ENCODE measurements around the gene ATL1.

ATL1 gene

DNA sequence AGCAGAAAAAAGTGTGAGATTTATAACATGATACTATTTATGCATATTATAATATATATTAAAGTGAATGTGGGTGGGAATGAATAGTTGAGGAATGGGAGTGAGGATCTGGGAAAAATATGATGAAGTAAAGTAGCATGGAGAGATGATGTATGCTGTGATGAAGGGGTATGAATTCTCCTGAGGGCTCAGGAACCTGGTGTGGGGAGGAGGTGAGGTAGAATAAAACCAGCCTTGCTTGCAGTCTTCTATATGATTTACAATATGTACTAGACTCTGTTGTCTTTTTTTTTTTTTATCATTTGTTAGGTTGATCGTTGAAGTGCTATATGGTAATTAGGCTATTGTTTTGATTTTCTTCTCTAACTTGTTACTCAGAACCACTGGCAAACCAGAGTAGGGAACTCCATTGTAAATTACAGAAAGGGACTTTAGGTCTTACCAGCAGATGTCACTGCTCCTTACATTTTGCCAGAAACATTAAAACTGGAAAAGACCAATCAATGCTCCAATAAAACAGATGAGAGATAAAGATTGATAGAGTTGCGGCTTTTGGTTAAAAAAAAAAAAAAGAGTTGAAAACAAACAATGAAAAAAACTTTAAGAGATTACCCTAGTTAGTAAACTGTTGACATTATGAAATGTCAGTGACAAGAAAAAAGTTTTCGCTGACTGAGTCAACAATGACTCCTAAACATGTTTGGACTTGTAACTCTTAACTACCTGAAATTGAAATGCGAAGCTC is 39.9 kb downstream of the ATL1 start:
- ATAC-seq (replicated peaks) = no peak
- no peak for DNase-seq
- H3K4me1 Mint-ChIP-seq (ENCODE audit: low read depth in 2 of 2) = no peaks in the 10 kb centered on the region
- H3K27ac Mint-ChIP-seq = peak overlapping the region in 1 of 2 donors; percentile 42
- H3K4me3 Mint-ChIP-seq = no peak overlapping the region
- H3K27me3 Mint-ChIP-seq = no peaks in the 10 kb centered on the region
- no peaks in the 10 kb centered on the region for H3K36me3 Mint-ChIP-seq (ENCODE audit: insufficient read depth)
- no peaks in the 10 kb centered on the region for H3K9me3 Mint-ChIP-seq

DNA sequence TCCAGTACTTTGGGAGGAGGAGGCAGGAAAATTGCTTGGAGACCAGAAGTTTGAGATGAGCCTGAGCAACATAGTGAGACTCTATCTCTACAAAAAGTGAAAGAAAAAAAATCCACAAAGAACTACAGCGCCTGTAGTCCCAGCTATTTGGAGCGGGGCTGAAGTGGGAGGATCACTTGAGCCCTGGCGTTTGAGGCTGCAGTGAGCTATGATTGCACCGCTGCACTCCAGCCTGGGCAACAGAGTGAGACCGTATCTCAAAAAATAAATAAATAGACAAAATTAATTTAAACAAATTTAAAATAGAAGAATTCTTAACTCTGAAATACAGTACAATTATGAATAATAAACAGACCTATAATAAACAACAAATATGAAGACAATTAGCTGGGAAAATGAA is 40.9 kb downstream of the ATL1 start:
- ATAC-seq (replicated peaks) (no peak), DNase-seq (no peak)
- Mint-ChIP-seq H3K27me3 (no peaks in the 10 kb centered on the region), H3K4me3 (no peak overlapping the region), H3K9me3 (no peaks in the 10 kb centered on the region), H3K4me1 (ENCODE audit: low read depth in 2 of 2) (no peaks in the 10 kb centered on the region), H3K27ac (no peak overlapping the region), H3K36me3 (ENCODE audit: insufficient read depth) (no peaks in the 10 kb centered on the region)

DNA sequence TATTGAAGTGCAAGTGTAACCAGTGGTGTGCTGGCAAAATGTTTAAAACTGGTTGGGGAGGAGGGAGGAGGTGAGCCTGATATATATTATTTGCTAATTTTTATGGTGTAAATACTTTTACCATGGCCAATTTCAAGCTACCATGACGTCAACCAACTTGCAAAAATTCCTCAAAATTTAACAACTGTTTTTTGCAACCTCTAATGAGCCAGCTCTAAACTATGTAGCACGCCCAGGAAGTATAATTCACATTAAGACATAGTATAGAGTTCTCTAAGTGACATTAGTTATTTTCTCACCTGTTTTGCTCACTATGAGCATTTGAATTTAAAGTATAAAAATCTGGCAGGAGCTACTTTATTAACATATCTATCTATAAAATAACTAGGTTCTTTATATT is 41.4 kb downstream of the ATL1 start:
- Mint-ChIP-seq H3K4me1 (ENCODE audit: low read depth in 2 of 2) (no peaks in the 10 kb centered on the region), H3K9me3 (no peaks in the 10 kb centered on the region), H3K4me3 (no peak overlapping the region), H3K36me3 (ENCODE audit: insufficient read depth) (no peaks in the 10 kb centered on the region), H3K27ac (no peak overlapping the region), H3K27me3 (no peaks in the 10 kb centered on the region)
- DNase-seq (no peak), ATAC-seq (replicated peaks) (no peak)

DNA sequence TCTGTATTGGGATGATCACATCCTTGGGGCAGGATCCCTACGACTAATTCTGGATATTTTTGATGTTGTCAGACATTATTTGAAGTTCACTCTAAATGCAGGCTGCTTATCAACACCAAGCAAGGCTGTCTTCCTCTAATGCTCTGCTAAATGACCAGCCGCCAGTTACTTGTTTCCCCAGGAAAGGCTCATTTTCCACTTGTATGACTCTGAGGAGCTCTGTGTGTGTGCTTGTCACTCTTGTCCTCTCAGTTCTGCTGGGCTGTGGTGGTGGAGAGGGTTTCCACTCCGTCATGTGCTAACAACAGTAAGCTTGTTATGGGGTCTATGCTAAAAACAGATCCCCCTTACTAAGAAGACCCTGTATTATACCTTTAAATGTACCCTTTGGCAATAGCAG is 42.1 kb downstream of the ATL1 start:
- no peak overlapping the region for H3K27ac Mint-ChIP-seq
- no peak for DNase-seq

DNA sequence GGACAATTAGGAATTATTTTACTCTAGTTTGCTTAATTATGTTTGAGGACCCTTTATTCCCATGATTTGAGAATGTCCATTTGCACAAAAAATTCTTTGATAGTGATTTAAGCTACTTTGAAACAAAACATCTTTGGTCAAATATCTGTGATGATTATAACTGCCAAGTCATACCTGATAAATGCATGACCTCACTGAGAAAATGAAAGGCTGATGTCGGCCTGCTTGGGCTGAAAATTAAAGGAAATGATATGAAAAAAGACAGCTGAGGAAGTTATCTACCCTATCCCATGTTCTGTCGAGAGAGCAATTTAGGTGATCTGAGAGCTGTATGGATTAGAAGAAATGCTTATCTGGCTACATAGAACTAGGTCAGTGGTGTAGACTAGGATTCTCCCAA is 43.6 kb downstream of the ATL1 start:
- no peaks in the 10 kb centered on the region for H3K27me3 Mint-ChIP-seq
- no peak overlapping the region for H3K4me3 Mint-ChIP-seq
- no peaks in the 10 kb centered on the region for H3K9me3 Mint-ChIP-seq
- no peaks in the 10 kb centered on the region for H3K4me1 Mint-ChIP-seq (ENCODE audit: low read depth in 2 of 2)
- DNase-seq (no peak), ATAC-seq (replicated peaks) (no peak)
- no peaks in the 10 kb centered on the region for H3K36me3 Mint-ChIP-seq (ENCODE audit: insufficient read depth)
- no peak overlapping the region for H3K27ac Mint-ChIP-seq

More for the DNA sequence above, 42.1 kb downstream of the ATL1 start:
- Mint-ChIP-seq H3K4me3 (no peak overlapping the region), H3K27me3 (no peaks in the 10 kb centered on the region), H3K9me3 (no peaks in the 10 kb centered on the region), H3K4me1 (ENCODE audit: low read depth in 2 of 2) (no peaks in the 10 kb centered on the region), H3K36me3 (ENCODE audit: insufficient read depth) (no peaks in the 10 kb centered on the region)
- ATAC-seq (replicated peaks) = no peak

DNA sequence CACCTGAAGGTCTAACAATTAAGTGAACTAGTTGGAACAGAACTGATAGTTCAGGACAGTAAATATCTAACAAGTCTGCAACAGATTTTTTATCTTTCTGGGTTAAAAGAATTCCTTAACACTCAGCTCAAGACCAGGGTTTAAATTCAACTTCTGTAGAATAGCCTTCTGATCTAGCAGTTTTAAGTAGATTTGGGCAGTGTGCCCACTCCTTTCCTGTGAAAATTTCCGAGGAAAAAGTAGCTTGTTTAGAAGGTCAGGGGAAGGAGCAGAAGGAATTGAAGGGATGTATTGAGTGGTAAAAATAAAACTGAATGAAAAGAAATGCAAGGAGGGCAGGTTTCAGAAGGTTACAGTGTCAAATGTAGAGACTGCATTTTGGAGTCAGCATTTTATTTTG is 45.8 kb downstream of the ATL1 start:
- no peak for DNase-seq

DNA sequence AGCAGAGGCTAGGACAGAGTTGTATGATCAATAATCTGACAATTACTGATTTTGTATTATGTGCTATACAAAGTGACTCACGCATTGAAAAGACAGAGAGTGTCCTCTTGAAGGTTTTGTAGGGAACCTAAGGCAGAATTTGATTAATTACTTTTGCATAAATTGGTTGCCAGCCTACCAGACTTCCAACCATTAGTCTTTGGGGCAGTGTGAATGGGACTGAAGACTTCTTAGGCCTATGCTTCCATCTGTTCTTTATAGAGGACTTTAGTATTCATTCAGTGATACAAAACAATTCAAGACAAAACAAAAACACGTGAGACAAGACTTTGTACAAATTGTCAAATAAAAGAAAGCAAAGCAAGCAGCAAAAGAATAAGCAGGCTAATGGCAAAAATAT is 46.5 kb downstream of the ATL1 start:
- Mint-ChIP-seq H3K4me3 (no peak overlapping the region), H3K27ac (no peak overlapping the region), H3K27me3 (peaks cover 0 to 8% of the 10 kb centered on the region in 2 donors)

More for the DNA sequence above, 45.8 kb downstream of the ATL1 start:
- Mint-ChIP-seq H3K27me3 (peaks cover 0 to under 1% of the 10 kb centered on the region in 2 donors), H3K4me3 (no peak overlapping the region), H3K27ac (no peak overlapping the region), H3K9me3 (no peaks in the 10 kb centered on the region), H3K36me3 (ENCODE audit: insufficient read depth) (no peaks in the 10 kb centered on the region), H3K4me1 (ENCODE audit: low read depth in 2 of 2) (no peaks in the 10 kb centered on the region)
- ATAC-seq (replicated peaks) = no peak

DNA sequence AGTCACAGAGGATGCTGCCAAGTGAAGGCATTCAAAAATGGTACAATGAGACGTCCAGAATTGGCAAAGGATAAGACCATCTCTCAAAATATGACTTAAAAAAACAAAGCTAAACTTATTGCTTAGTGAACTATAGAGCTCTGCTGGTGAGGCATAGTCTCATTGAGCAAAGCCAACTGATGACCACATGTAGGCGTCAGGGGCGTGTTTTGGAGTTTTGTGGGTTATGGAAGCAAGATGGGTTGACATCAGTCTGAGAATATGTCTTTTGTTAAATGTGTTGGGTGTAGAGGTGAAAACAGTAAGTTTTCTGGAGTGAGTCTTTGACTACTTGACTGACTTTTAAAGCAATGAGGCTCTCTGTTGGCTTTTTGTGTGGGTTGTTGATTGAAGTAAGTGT is 47.2 kb downstream of the ATL1 start:
- no peak overlapping the region for H3K4me3 Mint-ChIP-seq
- DNase-seq (no peak), ATAC-seq (replicated peaks) (no peak)
- no peaks in the 10 kb centered on the region for H3K4me1 Mint-ChIP-seq (ENCODE audit: low read depth in 2 of 2)
- H3K27me3 Mint-ChIP-seq = peaks cover 0 to 11% of the 10 kb centered on the region in 2 donors
- H3K36me3 Mint-ChIP-seq (ENCODE audit: insufficient read depth) = no peaks in the 10 kb centered on the region
- no peak overlapping the region for H3K27ac Mint-ChIP-seq
- H3K9me3 Mint-ChIP-seq = no peaks in the 10 kb centered on the region

More for the DNA sequence above, 46.5 kb downstream of the ATL1 start:
- DNase-seq = no peak
- Mint-ChIP-seq H3K4me1 (ENCODE audit: low read depth in 2 of 2) (no peaks in the 10 kb centered on the region), H3K36me3 (ENCODE audit: insufficient read depth) (no peaks in the 10 kb centered on the region), H3K9me3 (no peaks in the 10 kb centered on the region)
- no peak for ATAC-seq (replicated peaks)

DNA sequence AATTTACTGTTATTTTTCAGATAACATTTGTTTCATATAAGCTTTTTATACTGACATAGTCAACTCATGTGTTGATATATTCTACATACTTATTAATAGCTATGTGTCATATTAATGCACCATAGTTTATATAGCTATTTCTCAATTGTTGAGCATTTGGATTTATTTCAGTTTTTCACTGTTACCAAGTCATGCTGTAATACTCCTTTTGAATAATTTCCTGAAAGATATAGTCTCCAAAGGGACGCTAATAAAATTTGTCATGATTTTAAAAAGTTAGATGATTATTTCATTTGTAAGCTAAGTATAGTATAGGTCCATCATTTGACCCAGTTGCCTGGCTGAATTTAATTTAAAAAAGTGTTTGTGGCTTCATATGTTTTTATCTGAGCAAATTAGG is 47.8 kb downstream of the ATL1 start:
- Mint-ChIP-seq H3K4me3 (no peak overlapping the region), H3K9me3 (no peaks in the 10 kb centered on the region), H3K4me1 (ENCODE audit: low read depth in 2 of 2) (no peaks in the 10 kb centered on the region), H3K36me3 (ENCODE audit: insufficient read depth) (no peaks in the 10 kb centered on the region), H3K27me3 (peaks cover 0 to 11% of the 10 kb centered on the region in 2 donors), H3K27ac (no peak overlapping the region)
- no peak for DNase-seq
- ATAC-seq (replicated peaks) = no peak

DNA sequence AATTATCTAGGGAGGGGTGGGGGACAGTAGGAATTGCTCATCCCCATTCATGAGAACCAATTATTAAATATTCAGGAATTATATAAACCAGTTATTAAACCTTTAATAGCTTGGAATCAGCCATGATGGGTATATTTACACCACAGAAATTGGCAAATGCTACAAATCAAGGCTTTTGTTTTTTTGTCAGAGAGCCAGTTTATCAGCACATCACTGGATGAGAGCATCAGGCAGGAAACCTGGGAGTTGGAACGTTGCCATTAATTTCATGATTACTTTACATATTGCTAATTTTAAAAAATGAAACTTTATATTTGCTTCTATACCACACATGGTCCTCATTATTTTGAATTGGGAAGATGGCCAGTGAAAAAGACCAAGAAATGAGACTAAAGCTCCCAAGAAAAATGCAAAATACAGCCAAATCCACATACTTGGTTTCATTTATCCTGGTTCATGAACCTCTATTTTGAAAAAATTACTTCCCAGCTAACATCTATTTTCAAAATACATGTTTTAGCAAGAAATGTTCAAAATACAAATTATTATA is 48.4 kb downstream of the ATL1 start:
- Mint-ChIP-seq H3K27me3 (peaks cover 0 to 11% of the 10 kb centered on the region in 2 donors), H3K4me1 (ENCODE audit: low read depth in 2 of 2) (no peaks in the 10 kb centered on the region), H3K4me3 (no peak overlapping the region), H3K27ac (no peak overlapping the region), H3K9me3 (no peaks in the 10 kb centered on the region), H3K36me3 (ENCODE audit: insufficient read depth) (no peaks in the 10 kb centered on the region)
- DNase-seq (no peak), ATAC-seq (replicated peaks) (no peak)

DNA sequence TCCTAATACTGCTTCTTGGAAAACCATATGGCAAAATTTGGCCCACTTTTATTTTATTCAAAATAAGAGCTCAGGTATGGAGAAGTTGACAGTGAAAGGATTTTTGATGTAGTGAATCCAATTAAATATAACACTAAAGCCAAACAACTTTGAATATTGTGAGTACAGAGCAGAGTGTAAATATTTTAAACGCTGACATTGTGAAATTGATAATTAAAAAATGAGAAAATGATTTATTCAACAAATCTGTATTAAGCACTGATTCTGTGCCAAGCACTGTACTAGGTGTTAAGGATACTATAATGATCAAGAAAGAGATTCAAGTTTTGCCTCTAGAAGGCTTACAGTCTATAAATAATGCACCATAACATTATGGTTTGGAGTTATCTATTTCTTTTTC is 50.5 kb downstream of the ATL1 start:
- H3K36me3 Mint-ChIP-seq (ENCODE audit: insufficient read depth) = no peaks in the 10 kb centered on the region
- no peak overlapping the region for H3K27ac Mint-ChIP-seq
- H3K27me3 Mint-ChIP-seq = peaks cover 0 to 11% of the 10 kb centered on the region in 2 donors
- H3K9me3 Mint-ChIP-seq = no peaks in the 10 kb centered on the region
- DNase-seq = no peak
- H3K4me3 Mint-ChIP-seq = no peak overlapping the region
- no peaks in the 10 kb centered on the region for H3K4me1 Mint-ChIP-seq (ENCODE audit: low read depth in 2 of 2)
- no peak for ATAC-seq (replicated peaks)

DNA sequence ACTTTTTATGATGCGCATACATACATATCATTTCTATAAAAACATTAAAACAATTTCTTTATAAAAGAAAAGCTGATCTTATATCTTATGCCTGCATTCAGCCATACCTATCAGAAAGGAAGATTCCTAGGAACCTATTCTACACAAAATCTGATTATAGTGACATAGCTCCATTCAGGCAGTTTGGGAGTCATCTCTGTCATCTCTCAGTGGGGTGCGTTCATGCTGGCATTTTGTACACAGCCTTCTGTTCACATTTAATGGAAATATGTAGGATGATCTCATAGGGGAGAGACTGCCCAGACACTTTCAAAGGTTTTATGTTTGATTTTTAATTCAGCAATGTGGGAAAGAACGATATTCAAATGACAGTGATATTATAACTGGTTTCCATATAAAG is 52.9 kb downstream of the ATL1 start:
- no peak overlapping the region for H3K4me3 Mint-ChIP-seq
- no peaks in the 10 kb centered on the region for H3K4me1 Mint-ChIP-seq (ENCODE audit: low read depth in 2 of 2)

DNA sequence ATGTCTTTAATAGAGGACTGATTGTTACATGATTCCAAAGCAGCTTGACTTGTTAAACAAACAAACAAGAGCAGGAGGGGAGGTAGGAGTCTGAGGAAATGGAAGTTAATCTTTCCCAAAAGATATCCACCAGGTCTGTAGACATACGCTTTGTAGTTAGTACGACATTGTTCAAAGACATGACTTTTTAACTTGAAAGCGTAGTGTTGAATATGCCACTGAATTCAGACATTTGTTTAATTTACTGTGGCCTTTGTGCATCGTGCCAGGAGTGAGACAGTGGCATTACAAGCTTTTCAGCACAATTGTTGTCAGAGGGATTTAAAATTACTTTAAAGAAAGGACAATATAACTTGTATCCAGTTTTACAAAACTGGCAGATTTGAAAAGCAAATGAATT is 55.1 kb downstream of the ATL1 start:
- Mint-ChIP-seq H3K27me3 (peaks cover 0 to 11% of the 10 kb centered on the region in 2 donors), H3K4me3 (no peak overlapping the region), H3K27ac (no peak overlapping the region), H3K36me3 (ENCODE audit: insufficient read depth) (no peaks in the 10 kb centered on the region), H3K9me3 (no peaks in the 10 kb centered on the region), H3K4me1 (ENCODE audit: low read depth in 2 of 2) (no peaks in the 10 kb centered on the region)
- ATAC-seq (replicated peaks) = no peak
- DNase-seq = no peak

More for the DNA sequence above, 52.9 kb downstream of the ATL1 start:
- Mint-ChIP-seq H3K27me3 (peaks cover 0 to 11% of the 10 kb centered on the region in 2 donors), H3K9me3 (no peaks in the 10 kb centered on the region), H3K27ac (no peak overlapping the region), H3K36me3 (ENCODE audit: insufficient read depth) (no peaks in the 10 kb centered on the region)
- DNase-seq = no peak
- no peak for ATAC-seq (replicated peaks)

DNA sequence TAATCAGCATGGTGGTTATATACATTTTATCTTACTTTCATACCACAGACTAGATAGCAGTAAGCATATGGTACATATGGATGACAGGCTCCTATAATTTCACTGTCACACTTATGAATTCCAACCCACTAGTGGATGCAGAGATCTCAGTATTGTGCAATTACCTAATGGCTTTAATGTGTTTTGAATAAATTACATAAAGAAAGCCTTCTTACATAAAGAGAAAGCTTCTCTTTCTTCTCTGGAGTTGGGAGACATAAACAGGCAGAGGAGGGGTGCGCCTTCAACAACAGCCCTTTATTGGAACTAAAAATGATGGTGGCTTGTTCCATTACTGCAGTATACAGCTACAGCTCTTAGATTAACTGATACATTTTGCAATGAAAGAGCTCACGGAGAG is 55.6 kb downstream of the ATL1 start:
- no peaks in the 10 kb centered on the region for H3K4me1 Mint-ChIP-seq (ENCODE audit: low read depth in 2 of 2)
- ATAC-seq (replicated peaks) (no peak), DNase-seq (no peak)
- H3K36me3 Mint-ChIP-seq (ENCODE audit: insufficient read depth) = no peaks in the 10 kb centered on the region
- H3K27me3 Mint-ChIP-seq = peaks cover 0 to 11% of the 10 kb centered on the region in 2 donors
- H3K9me3 Mint-ChIP-seq = no peaks in the 10 kb centered on the region
- no peak overlapping the region for H3K4me3 Mint-ChIP-seq
- H3K27ac Mint-ChIP-seq = no peak overlapping the region

Measured in effector memory CD8-positive, alpha-beta T cell (primary cell).